HEK293 (cell line): Measurements from ENCODE around the gene RNF224.

ENCODE experiments used
- CTCF ChIA-PET: fragments of 350-600 bp; formaldehyde crosslinking; extraction: SDS; loops from one replicate; lab custom pipeline; 2021; ENCODE audit warnings: antibody characterized with exemption; lab: Yijun Ruan, JAX
- POLR2A ChIA-PET: fragments of 300-600 bp; formaldehyde crosslinking; extraction: SDS; loops from one replicate; lab custom pipeline; 2020; ENCODE audit warnings: antibody characterized with exemption, inconsistent platforms; lab: Yijun Ruan, JAX
- H3K27ac ChIP-seq: fragments of 200-500 bp; sonication (Bioruptor generic); 2 replicates; pipeline ENCODE4 v1.5.1; 2014; ENCODE audit warnings: low read depth, low read length, control low read depth, inconsistent platforms; ENCODE audit errors: extremely low read depth
- H3K36me3 ChIP-seq, 2 experiments: fragments of 200-500 bp in 1 of 2; sonication (Bioruptor generic) in 1 of 2; 1 replicate in 1 of 2; 2 replicates in 1 of 2; pipeline ENCODE4 v1.5.1; 2014 to 2017; ENCODE audit warnings: inconsistent platforms in 2 of 2, low read length in 2 of 2; ENCODE audit not compliant: control insufficient read depth in 2 of 2, insufficient read depth in 1 of 2
- H3K4me1 ChIP-seq: fragments of 200-500 bp; sonication (Bioruptor generic); 2 replicates; pipeline ENCODE4 v1.5.1; 2014; ENCODE audit warnings: mild to moderate bottlenecking, low read length, inconsistent platforms; ENCODE audit not compliant: control insufficient read depth, insufficient read depth
- H3K4me3 ChIP-seq: 2 replicates; pipeline ENCODE4 v1.5.1; 2011; ENCODE audit warnings: low read depth, mild to moderate bottlenecking, control low read depth, low read length, moderate library complexity
- H3K9me3 ChIP-seq: fragments of 200-500 bp; sonication (Bioruptor generic); 2 replicates; pipeline ENCODE4 v1.5.1; 2014; ENCODE audit warnings: low read depth, low read length, inconsistent platforms; ENCODE audit not compliant: control insufficient read depth, insufficient read depth
- HOXA7 ChIP-seq: sonication (generic); formaldehyde crosslinking; IDR thresholded peaks from 2 replicates; pipeline ENCODE4 v1.8.1; 2022; ENCODE audit warnings: missing genetic modification reagents, borderline replicate concordance
- KLF1 ChIP-seq: fragments of 450-650 bp; formaldehyde crosslinking; IDR thresholded peaks from 2 replicates; pipeline ENCODE4 v1.5.1; 2016; ENCODE audit warnings: missing biosample characterization, missing genetic modification characterization
- OSR2 ChIP-seq: fragments of 450-650 bp; formaldehyde crosslinking; IDR thresholded peaks from 2 replicates; pipeline ENCODE4 v1.5.1; 2016; ENCODE audit warnings: missing biosample characterization, missing genetic modification characterization
- TSHZ1 ChIP-seq: fragments of 450-650 bp; formaldehyde crosslinking; IDR thresholded peaks from 2 replicates; pipeline ENCODE4 v1.5.1; 2016; ENCODE audit warnings: missing biosample characterization, missing genetic modification characterization, borderline replicate concordance
- WT1 ChIP-seq: fragments of 450-650 bp; formaldehyde crosslinking; IDR thresholded peaks from 2 replicates; pipeline ENCODE4 v1.5.1; 2016; ENCODE audit warnings: missing biosample characterization, missing genetic modification characterization
- ZBTB21 ChIP-seq: fragments of 450-650 bp; formaldehyde crosslinking; IDR thresholded peaks from 2 replicates; pipeline ENCODE4 v1.5.1; 2017; ENCODE audit warnings: missing biosample characterization, missing genetic modification characterization
- ZBTB26 ChIP-seq: fragments of 450-650 bp; formaldehyde crosslinking; optimal IDR thresholded peaks from 2 replicates; pipeline ENCODE3; 2016; ENCODE audit warnings: missing biosample characterization, mild to moderate bottlenecking, missing genetic modification characterization
- ZBTB49 ChIP-seq: fragments of 450-650 bp; formaldehyde crosslinking; IDR thresholded peaks from 2 replicates; pipeline ENCODE4 v1.5.1; 2016; ENCODE audit warnings: missing biosample characterization, missing genetic modification characterization, low read depth
- ZBTB8A ChIP-seq: fragments of 450-650 bp; formaldehyde crosslinking; IDR thresholded peaks from 2 replicates; pipeline ENCODE4 v1.5.1; 2016; ENCODE audit warnings: missing biosample characterization, missing genetic modification characterization
- ZFHX2 ChIP-seq: fragments of 450-650 bp; formaldehyde crosslinking; conservative IDR thresholded peaks from 2 replicates; pipeline ENCODE4 v1.5.1; 2016; ENCODE audit warnings: missing biosample characterization, missing genetic modification characterization
- ZNF140 ChIP-seq: fragments of 450-650 bp; formaldehyde crosslinking; IDR thresholded peaks from 2 replicates; pipeline ENCODE4 v1.5.1; 2016; ENCODE audit warnings: missing biosample characterization, missing genetic modification characterization
- ZNF16 ChIP-seq: fragments of 450-650 bp; formaldehyde crosslinking; IDR thresholded peaks from 2 replicates; pipeline ENCODE4 v1.5.1; 2016; ENCODE audit warnings: low read depth, missing biosample characterization, missing genetic modification characterization
- ZNF23 ChIP-seq: fragments of 450-650 bp; formaldehyde crosslinking; IDR thresholded peaks from 2 replicates; pipeline ENCODE4 v1.5.1; 2016; ENCODE audit warnings: missing biosample characterization, missing genetic modification characterization, borderline replicate concordance
- ZNF302 ChIP-seq: fragments of 450-650 bp; formaldehyde crosslinking; IDR thresholded peaks from 2 replicates; pipeline ENCODE4 v1.5.1; 2016; ENCODE audit warnings: missing biosample characterization, missing genetic modification characterization, low read depth
- ZNF324 ChIP-seq: fragments of 450-650 bp; formaldehyde crosslinking; IDR thresholded peaks from 2 replicates; pipeline ENCODE4 v1.5.1; 2016; ENCODE audit warnings: missing biosample characterization, missing genetic modification characterization
- ZNF341 ChIP-seq: fragments of 450-650 bp; formaldehyde crosslinking; IDR thresholded peaks from 2 replicates; pipeline ENCODE4; 2016; ENCODE audit warnings: low read depth, missing biosample characterization, missing genetic modification characterization
- ZNF48 ChIP-seq: fragments of 450-650 bp; formaldehyde crosslinking; IDR thresholded peaks from 2 replicates; pipeline ENCODE4 v1.5.1; 2016; ENCODE audit warnings: missing biosample characterization, missing genetic modification characterization
- ZNF530 ChIP-seq: fragments of 450-650 bp; formaldehyde crosslinking; IDR thresholded peaks from 2 replicates; pipeline ENCODE4 v1.5.1; 2016; ENCODE audit warnings: low read depth, missing biosample characterization, missing genetic modification characterization
- ZNF580 ChIP-seq: fragments of 450-650 bp; formaldehyde crosslinking; IDR thresholded peaks from 2 replicates; pipeline ENCODE4 v1.5.1; 2016; ENCODE audit warnings: missing biosample characterization, missing genetic modification characterization
- ZNF623 ChIP-seq: fragments of 450-650 bp; formaldehyde crosslinking; IDR thresholded peaks from 2 replicates; pipeline ENCODE4 v1.5.1; 2016; ENCODE audit warnings: missing biosample characterization, missing genetic modification characterization
- ZNF664 ChIP-seq: fragments of 450-650 bp; formaldehyde crosslinking; IDR thresholded peaks from 2 replicates; pipeline ENCODE4 v1.5.1; 2016; ENCODE audit warnings: missing biosample characterization, missing genetic modification characterization

Gene RNF224

GRCh38 chr9:137268538-137269201 is 41.4 kb downstream of the RNF224 start:
- no peak overlapping the region for H3K27ac ChIP-seq
- CTCF ChIA-PET: interaction anchor here (0.5 to 2.1 kb wide), 3 partner anchors 13 to 480 kb away, joined by 3 to 11 read pairs (median 3); no protein-coding TSS in a partner anchor

GRCh38 chr9:137269231-137269772 is 42.0 kb downstream of the RNF224 start:
- Histone ChIP-seq H3K4me3 (no peak overlapping the region), H3K4me1 (no peaks in the 10 kb centered on the region), H3K9me3 (no peaks in the 10 kb centered on the region), H3K36me3 (peaks cover 0 to 67% of the 10 kb centered on the region in 2 experiments; a peak in 2 of 3 replicates), H3K27ac (no peak overlapping the region)
- TF ChIP-seq OSR2 (tag by site-specific recombination) (peak; percentile 54), ZFHX2 (no peak), ZNF623 (tag by site-specific recombination) (no peak)
- ChIA-PET CTCF (interaction anchor here (0.5 to 2.1 kb wide), 3 partner anchors 32 to 481 kb away, joined by 3 to 11 read pairs (median 4); no protein-coding TSS in a partner anchor), POLR2A (interaction anchor here (1.0 kb wide), 1 partner anchor 10 kb away, joined by 3 read pairs; no protein-coding TSS in a partner anchor)

More at GRCh38 chr9:137268538-137269201, 41.4 kb downstream of the RNF224 start:
- 0 out of 2 replicates have a peak, but pooled peaks have one; percentile 15 for TF ChIP-seq KLF1 (tag by site-specific recombination)
- TF ChIP-seq ZBTB8A (tag by site-specific recombination): 0 out of 2 replicates have a peak, but pooled peaks have one; percentile 22
- no peak for TF ChIP-seq ZNF302 (tag by site-specific recombination)
- TF ChIP-seq ZBTB26 (tag by site-specific recombination): peak; percentile 14
- peak; percentile 61; the same call in 1 of the 2 replicates for TF ChIP-seq ZNF48 (tag by site-specific recombination)
- TF ChIP-seq ZBTB21 (tag by site-specific recombination): no peak
- no peak for TF ChIP-seq ZNF664 (tag by site-specific recombination)
- peaks cover 0 to 69% of the 10 kb centered on the region in 2 experiments; a peak in 2 of 3 replicates for H3K36me3 ChIP-seq
- POLR2A ChIA-PET: interaction anchor here (1.0 to 10.1 kb wide), 2 partner anchors 10 to 27 kb away, joined by 3 to 103 read pairs; partner anchors contain the start of gene TUBB4B
- H3K9me3 ChIP-seq: no peaks in the 10 kb centered on the region
- H3K4me1 ChIP-seq: no peaks in the 10 kb centered on the region
- no peak overlapping the region for H3K4me3 ChIP-seq

- Histone ChIP-seq H3K4me1 (no peaks in the 10 kb centered on the region), H3K4me3 (no peak overlapping the region), H3K27ac (no peak overlapping the region), H3K9me3 (no peaks in the 10 kb centered on the region), H3K36me3 (peaks cover 0 to 56% of the 10 kb centered on the region in 2 experiments; a peak in 2 of 3 replicates)
- CTCF ChIA-PET: interaction anchor here (1.6 kb wide), 1 partner anchor 15 kb away, joined by 3 read pairs; the partner anchor contains the start of gene NELFB
- POLR2A ChIA-PET: interaction anchor here (1.9 to 2.4 kb wide), 2 partner anchors 27 to 30 kb away, joined by 6 to 9 read pairs; partner anchors contain the start of gene TUBB4B
- TF ChIP-seq ZBTB49 (tag by site-specific recombination) (no peak), ZNF324 (tag by site-specific recombination) (no peak), TSHZ1 (tag by site-specific recombination) (no peak), WT1 (tag by site-specific recombination) (no peak), ZNF16 (tag by site-specific recombination) (no peak), ZNF580 (no peak), ZNF341 (tag by site-specific recombination) (no peak), HOXA7 (no peak), ZNF530 (tag by site-specific recombination) (no peak), ZNF23 (tag by site-specific recombination) (no peak), ZNF140 (tag by site-specific recombination) (no peak)
Measured at GRCh38 chr9:137270929-137271695, 43.8 kb downstream of the RNF224 start.
